Measurements from ENCODE around the gene SLC25A45.

The SLC25A45 gene

DNA sequence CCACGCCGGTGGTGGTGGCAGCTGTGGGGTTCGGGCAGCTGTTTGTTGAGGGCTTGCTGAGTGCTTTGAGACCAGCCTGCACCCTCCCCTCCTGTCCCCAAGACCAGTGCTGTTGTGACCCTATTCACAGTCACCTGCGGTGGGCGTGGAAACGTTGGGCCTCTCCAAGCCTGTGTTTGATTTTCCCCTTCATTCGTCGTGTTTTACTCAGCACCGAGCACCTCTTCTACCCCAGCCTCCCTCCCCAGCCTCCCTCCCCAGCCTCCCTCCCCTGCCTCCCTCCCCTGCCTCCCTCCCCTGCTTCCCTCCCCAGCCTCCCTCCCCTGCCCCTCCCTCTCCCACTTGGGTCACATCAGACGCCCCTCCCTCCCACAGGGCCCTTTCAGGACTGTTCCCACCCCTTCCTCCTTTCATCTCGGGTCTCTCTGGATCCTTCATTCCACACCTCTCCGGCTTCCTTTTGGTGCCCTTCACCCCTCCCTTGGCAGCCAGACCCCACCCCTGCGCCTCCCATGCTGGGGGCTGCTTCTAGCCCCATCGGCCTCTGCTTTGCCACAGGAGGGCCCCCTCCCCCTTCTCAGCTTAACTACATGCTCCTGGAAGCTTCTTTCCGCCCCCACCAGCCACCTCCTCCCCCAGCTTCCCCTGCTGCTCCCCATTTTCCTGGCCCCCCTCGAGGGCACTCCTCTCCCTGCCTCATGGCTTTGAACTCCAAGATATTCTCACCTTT lies 18.8 kb upstream of the SLC25A45 start:
- Histone ChIP-seq H3K4me3 (ENCODE audit: severe bottlenecking) (no peak overlapping the region), H3K36me3 (ENCODE audit: low read depth) (peaks cover 47% of the 10 kb centered on the region), H3K27ac (ENCODE audit: poor library complexity, severe bottlenecking) (no peak overlapping the region), H3K9me3 (ENCODE audit: severe bottlenecking) (no peaks in the 10 kb centered on the region), H3K27me3 (ENCODE audit: insufficient read depth, poor library complexity, severe bottlenecking) (no peaks in the 10 kb centered on the region), H3K4me1 (ENCODE audit: insufficient read depth, poor library complexity, severe bottlenecking) (no peaks in the 10 kb centered on the region)
- DNase-seq (ENCODE audit: low spot score) (no peak), ATAC-seq (ENCODE audit: low read depth) (no peak)
- TF ChIP-seq, protein P1, sequence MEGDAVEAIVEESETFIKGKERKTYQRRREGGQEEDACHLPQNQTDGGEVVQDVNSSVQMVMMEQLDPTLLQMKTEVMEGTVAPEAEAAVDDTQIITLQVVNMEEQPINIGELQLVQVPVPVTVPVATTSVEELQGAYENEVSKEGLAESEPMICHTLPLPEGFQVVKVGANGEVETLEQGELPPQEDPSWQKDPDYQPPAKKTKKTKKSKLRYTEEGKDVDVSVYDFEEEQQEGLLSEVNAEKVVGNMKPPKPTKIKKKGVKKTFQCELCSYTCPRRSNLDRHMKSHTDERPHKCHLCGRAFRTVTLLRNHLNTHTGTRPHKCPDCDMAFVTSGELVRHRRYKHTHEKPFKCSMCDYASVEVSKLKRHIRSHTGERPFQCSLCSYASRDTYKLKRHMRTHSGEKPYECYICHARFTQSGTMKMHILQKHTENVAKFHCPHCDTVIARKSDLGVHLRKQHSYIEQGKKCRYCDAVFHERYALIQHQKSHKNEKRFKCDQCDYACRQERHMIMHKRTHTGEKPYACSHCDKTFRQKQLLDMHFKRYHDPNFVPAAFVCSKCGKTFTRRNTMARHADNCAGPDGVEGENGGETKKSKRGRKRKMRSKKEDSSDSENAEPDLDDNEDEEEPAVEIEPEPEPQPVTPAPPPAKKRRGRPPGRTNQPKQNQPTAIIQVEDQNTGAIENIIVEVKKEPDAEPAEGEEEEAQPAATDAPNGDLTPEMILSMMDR (IDR thresholded peaks at IDR 0.05; ENCODE audit: poor library complexity, severe bottlenecking) = no peak

DNA sequence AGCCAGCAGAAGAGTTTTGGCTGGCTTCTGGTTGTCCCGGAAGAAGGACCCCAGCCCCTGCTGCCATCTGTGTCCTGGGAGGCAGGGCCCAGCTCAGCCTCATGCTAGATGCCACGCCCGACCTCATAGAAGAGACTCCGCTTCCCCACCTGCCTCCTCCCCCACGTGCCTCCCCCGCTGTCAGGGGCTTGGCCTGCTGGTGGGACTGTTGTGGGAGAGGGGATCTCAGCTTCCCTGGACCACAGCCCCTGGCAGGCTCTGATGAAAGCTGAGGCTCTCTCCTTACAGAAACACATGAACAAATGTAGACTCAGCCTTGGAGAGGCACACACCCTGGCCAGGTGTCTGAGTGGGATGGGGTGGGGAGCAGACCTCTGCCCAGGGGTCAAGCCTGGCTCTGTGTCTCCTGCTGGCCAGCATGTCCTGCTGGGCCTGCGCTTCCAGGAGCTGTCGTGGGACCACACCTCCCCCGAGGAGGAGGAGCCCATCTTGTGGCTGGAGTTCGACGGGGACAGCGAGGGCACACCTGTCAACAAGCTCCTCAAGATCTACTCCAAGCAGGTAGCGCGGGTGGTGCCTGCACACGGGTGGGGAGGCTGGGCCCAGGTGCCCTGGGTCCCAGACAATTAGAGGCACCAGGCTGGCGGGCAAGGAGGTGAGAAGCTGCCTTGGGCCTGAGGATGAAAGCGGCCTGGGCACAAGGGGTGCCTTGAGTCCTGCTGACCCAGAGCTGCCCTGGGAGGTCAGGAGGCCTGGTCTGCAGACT lies 18.0 kb upstream of the SLC25A45 start:
- no peak overlapping the region for H3K27ac ChIP-seq (ENCODE audit: poor library complexity, severe bottlenecking)

DNA sequence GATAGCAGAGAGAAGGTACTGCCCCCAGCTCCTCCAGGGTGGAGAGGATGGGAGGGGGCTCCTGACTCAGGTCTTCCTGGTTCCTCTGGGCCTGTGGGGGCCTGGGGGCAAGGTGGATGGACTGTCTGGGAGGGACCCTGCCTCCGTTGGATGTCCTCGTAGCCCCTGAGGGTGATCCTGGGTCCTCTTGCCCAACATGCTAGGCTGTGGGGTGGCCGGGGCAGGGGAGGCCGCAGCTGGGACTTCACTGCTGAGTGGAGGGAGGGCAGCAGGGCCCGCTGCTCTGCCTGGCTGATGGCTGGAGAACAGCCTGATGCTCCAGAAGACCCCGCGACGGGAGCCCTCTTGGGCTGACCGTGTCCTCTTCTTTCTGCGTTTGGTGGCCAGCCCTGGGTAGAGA lies 17.4 kb upstream of the SLC25A45 start:
- Histone ChIP-seq H3K36me3 (ENCODE audit: low read depth) (peaks cover 38% of the 10 kb centered on the region), H3K27ac (ENCODE audit: poor library complexity, severe bottlenecking) (no peak overlapping the region), H3K27me3 (ENCODE audit: insufficient read depth, poor library complexity, severe bottlenecking) (no peaks in the 10 kb centered on the region), H3K4me1 (ENCODE audit: insufficient read depth, poor library complexity, severe bottlenecking) (no peaks in the 10 kb centered on the region), H3K9me3 (ENCODE audit: severe bottlenecking) (no peaks in the 10 kb centered on the region), H3K4me3 (ENCODE audit: severe bottlenecking) (no peak overlapping the region)
- TF ChIP-seq, protein P1 (IDR thresholded peaks at IDR 0.05; ENCODE audit: poor library complexity, severe bottlenecking) = no peak
- no peak for ATAC-seq (ENCODE audit: low read depth)
- DNase-seq (ENCODE audit: low spot score) = peak; percentile 56

More for the DNA sequence above, 18.0 kb upstream of the SLC25A45 start:
- Histone ChIP-seq H3K36me3 (ENCODE audit: low read depth) (peaks cover 43% of the 10 kb centered on the region), H3K27me3 (ENCODE audit: insufficient read depth, poor library complexity, severe bottlenecking) (no peaks in the 10 kb centered on the region), H3K4me1 (ENCODE audit: insufficient read depth, poor library complexity, severe bottlenecking) (no peaks in the 10 kb centered on the region), H3K9me3 (ENCODE audit: severe bottlenecking) (no peaks in the 10 kb centered on the region), H3K4me3 (ENCODE audit: severe bottlenecking) (no peak overlapping the region)
- DNase-seq (ENCODE audit: low spot score) (no peak), ATAC-seq (ENCODE audit: low read depth) (no peak)
- TF ChIP-seq, protein P1 (IDR thresholded peaks at IDR 0.05; ENCODE audit: poor library complexity, severe bottlenecking) = no peak

DNA sequence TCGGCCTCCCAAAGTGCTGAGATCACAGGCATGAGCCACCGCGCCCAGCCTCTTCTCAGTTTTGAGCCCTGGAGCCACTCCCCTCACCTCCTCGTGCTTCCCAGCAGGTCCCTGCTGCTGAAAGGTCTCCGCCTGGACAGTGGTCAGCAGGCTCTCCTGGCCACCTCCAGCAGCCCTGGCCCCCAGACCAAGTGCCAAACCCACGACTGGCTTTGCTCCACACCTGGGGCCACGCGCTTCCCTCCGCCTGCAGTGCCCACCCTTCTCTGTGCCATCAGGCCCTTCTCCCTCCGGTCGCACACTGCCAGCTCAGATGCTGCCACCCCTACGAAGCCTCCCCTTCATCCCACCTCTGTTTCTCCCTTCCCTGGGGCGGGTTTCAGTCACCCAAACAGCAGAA lies 16.8 kb upstream of the SLC25A45 start:
- H3K36me3 ChIP-seq (ENCODE audit: low read depth) = peaks cover 44% of the 10 kb centered on the region
- H3K27ac ChIP-seq (ENCODE audit: poor library complexity, severe bottlenecking) = no peak overlapping the region
- ATAC-seq (ENCODE audit: low read depth) = no peak
- no peak for DNase-seq (ENCODE audit: low spot score)
- H3K4me3 ChIP-seq (ENCODE audit: severe bottlenecking) = no peak overlapping the region
- H3K27me3 ChIP-seq (ENCODE audit: insufficient read depth, poor library complexity, severe bottlenecking) = no peaks in the 10 kb centered on the region
- TF ChIP-seq, protein P1 (IDR thresholded peaks at IDR 0.05; ENCODE audit: poor library complexity, severe bottlenecking) = no peak
- no peaks in the 10 kb centered on the region for H3K4me1 ChIP-seq (ENCODE audit: insufficient read depth, poor library complexity, severe bottlenecking)
- no peaks in the 10 kb centered on the region for H3K9me3 ChIP-seq (ENCODE audit: severe bottlenecking)
